ENCODE measurements around the gene ZNF66.
"Not testable (repeated sequence)": the region's sequence is repeated elsewhere in the genome, so short reads cannot be mapped to it uniquely, and the experiment has no call there.

The ZNF66 gene
- 0.79 to 5.4 (median 3.2) reads per million in 17 experiments for total RNA-seq

DNA sequence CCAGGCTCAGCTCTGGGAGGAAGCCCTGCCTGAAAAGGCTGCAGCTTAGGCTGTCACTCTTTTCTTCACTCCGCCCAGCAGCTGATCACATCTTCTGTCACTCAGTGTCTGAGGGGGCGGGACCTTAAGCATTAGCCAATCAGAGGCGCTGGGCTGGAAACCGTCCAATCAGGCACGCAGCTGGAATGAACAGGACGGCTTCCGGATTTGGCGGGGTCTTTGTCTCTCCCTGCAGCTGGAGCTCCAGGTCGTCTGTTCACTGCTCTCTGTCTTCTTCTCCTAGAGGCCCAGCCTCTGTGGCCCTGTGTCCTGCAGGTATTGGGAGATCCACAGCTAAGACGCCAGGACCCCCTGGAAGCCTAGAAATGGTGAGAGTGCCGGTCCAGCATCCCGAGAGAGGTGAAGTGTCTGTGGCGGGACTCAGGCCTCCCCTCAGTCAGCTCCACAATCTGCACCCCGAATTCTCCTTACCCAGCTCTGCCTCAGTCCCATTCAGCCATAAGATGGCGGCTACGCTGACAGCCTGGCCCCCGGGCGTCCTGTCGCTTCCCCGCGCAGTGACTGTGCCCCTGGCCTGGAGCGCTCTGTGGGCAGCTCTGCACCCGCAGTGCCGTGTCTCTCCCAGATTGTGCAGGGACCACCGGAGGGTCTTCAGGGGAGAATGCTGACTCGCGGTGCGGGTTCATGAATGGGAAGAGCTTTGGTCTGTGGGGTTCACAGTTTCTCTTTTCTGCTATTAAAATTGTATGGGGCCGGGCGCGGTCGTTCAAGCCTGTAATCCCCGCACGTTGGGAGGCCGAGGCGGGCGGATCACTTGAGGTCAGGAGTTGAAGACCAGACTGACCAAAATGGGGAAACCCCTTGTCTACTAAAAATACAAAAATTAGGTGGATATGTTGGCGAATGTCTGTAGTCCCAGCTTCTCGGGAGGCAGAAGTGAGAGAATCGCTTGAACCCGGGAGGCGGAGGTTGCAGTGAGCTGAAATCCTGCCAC is at the start of gene ZNF66:
Gene ZNF66, plus strand, starts transcription at position 222 of the 994 bp plus-strand sequence. Its CDS starts 144 bp downstream, at position 366.
- peak; percentile 95 to 98 (median 96) for DNase-seq

DNA sequence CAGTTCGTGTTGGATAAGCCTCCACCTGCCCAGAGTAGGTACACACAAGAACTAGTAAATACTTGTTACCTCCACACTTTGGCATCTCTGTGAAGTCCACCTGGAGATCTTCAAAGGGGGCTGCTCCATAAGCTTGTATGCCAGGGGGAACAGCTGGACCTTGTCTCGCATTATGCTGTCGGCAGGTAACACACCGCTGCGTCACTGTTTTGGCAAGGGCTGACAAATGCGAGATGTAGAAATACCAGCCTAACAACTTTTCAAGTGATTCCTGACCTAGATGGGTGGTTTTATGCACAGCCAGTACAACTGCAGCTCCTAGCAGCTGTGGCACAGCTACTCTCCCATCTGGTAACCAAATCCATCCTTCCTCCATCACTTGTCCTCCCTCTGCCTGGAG is 25.9 kb upstream of the ZNF66 start:
- not testable (repeated sequence) for DNase-seq

DNA sequence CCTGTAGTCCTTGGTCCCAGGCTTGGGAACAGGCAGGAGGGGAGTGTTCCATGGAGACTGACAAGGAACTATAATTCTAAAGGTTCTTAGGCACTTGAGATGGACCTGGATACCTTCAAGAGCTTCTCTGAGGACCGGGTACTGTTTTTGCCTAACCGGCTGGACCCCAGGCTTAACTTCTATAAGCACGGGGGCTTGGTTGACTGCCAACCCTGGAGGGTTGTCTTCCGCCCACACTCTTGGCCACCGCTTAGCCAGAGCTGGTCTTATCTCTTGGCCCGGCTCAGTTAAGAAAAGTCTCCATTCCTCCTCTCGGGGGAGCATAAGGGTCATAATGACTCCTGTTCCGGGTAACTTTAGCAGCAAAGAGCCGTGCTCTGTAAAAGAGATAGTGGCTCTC is 23.8 kb upstream of the ZNF66 start:
- DNase-seq, result not testable (repeated sequence)

DNA sequence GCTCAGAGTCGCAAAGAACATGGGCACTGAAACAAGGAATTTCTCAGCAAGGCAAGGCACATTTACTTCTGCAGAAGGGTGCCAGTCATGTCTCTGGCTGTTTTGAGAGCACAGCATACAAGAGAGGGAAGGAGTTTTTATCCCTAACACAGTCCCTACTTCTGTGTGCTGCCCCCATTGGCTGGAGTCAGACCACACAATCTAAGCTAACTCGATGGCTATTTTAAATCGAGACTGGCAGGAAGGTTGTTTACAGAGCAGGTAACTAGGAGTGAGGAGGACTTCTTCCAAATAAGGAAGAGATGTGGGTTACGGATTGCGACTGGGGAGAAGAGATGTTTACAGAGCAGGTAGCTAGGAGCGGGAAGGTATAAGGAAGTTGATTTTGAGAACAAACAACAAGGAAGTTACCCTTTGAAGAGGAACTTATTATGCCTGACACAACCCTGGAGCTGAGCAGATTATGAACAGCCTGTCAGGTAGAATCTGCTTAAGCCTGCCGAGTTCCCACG is 6.8 kb upstream of the ZNF66 start:
- DNase-seq, result not testable (repeated sequence)

DNA sequence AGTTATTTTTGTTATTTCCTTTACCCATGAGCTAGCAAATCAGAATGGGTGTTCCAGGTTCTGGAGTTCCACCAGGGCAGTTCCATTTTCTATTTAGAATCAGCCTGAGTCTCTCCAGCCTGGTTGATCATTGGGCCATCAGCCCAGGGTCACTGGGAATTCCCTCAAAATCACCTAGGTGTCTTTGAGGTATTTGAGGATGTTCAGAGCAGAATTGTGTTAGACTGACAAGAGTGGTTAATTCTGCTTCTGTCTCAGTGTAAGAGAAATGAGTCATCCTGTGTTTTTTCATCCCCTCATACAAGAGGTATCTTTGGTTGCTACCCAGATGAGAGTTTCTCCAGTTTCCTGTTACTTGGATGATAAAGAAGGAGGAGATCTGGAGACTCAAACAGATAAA is 11.7 kb downstream of the ZNF66 start:
- DNase-seq, result no peak

DNA sequence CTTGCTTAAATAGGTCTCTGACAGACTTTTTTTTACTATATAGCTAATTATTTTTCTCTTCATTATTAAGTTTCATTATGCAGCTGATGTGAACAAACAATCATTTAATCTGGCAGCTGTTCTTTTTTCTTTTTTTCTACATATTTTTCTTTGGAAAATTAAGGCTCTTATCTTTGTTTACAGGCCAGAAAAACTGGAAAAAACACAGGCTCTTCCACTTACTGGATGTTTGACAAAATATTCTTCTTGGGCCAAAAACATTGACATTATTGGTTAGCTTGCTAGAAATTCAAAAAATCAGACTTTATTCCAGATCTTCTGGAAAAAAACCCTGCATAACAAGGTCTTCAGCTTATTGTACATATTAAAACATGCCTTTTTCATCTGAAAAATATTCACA is 15.7 kb downstream of the ZNF66 start:
- no peak for DNase-seq

DNA sequence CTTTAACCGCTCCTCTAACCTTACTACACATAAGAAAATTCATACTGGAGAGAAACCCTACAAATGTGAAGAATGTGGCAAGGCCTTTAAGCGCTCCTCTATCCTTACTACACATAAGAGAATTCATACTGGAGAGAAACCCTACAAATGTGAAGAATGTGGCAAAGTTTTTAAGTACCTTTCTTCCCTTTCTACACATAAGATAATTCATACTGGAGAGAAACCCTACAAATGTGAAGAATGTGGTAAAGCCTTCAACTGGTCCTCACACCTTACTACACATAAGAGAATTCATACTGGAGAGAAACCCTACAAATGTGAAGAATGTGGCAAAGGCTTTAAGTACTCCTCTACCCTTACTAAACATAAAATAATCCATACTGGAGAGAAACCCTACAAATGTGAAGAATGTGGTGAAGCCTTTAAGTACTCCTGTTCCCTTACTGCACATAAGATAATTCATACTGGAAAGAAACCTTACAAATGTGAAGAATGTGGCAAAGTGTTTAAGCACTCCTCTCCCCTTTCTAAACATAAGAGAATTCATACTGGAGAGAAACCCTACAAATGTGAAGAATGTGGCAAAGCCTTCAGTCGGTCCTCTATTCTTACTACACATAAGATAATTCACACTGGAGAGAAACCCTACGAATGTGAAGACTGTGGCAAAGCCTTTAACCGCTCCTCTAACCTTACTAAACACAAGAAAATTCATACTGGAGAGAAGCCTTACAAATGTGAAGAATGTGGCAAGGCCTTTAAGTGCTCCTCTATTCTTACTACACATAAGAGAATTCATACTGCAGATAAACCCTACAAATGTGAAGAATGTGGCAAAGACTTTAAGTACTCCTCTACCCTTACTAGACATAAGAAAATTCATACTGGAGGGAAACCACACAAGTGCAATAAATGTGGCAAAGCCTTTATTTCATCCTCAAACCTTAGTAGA is 30.5 kb downstream of the ZNF66 start:
- not testable (repeated sequence) for DNase-seq

DNA sequence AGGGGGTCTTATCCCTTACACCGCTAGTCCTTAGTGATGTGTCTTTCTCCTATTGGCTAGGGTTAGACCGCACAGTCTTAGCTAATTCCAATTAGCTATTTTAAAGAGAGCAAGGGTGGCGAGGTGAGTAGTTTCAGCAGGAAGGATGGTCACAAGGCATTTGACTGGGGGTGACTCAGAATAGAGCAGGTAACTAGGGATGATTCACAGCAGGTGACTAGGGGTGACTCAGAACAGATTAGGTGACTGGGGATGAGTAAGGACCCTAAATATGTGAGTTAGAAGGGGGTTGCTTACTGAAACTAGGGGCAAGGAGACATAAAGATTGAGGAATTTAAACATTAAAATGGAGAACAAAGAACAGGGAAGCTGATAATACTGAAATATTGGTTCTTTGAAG is 64.3 kb downstream of the ZNF66 start:
- DNase-seq, result no peak

Measured in suppressor macrophage (primary cell).